ENCODE data around the gene SFXN4. TPM values are rescaled to one million over a fixed set of nuclear protein-coding genes. Genes with fewer than 3 reads are reported as not detected.

Gene SFXN4
- total and polyA plus RNA-seq, 9 of the 15 experiments (the other 6 are each of a cell fraction or from before 2014, with no cell fraction given), result 40.1 to 97.8 (median 54.5) TPM

DNA sequence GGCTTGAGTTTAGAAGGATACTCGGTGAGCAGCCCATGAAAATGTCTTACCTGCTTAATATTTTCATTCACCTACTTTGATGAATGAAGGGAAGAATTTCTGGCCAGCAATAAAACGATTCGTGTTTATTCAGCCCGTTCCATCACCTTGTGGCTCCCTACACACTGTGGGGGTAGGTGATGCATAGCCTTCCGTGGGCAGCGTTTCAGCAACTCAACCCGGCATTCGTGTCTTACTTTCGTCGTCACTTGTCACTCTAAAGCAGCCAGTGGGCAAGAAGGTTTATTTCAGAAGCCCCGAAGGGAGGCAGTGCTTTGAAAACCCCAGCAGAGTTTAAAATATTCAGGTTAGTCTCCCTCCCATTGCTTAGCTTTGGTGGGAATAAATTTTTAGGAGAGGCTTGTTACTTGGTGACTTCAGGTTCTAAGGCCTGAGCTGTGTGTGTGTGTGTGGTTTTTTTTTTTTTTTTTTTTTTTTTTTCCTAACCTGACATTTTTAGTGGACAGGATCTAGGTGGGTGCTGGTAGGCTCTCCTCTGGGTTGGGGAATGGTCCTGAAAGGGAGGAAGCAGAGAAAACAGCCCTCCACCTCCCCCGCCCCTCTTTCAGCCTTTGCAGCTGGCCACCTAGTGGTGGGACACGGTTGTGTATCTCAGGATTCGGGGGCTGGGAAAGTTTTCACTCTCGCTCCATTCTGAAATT lies 43.7 kb upstream of the SFXN4 start (continued):
- TF ChIP-seq ZBTB7A (IDR thresholded peaks at IDR 0.05; ENCODE audit: borderline replicate concordance, control insufficient read depth, low read depth, low read length), result peak; percentile 38; the same call in 1 of the 2 replicates
- TF ChIP-seq BRCA1 (IDR thresholded peaks at IDR 0.05), result no peak
- no peak for TF ChIP-seq BRCA1 (CRISPR knock-in tag; IDR thresholded peaks at IDR 0.05)
- TF ChIP-seq SMC3 (conservative IDR thresholded peaks at IDR 0.05; ENCODE audit: insufficient read depth, low read depth, low read length), result 0 out of 2 replicates have a peak, but pooled peaks have one; percentile 26
- no peak for TF ChIP-seq BRD9 (IDR thresholded peaks at IDR 0.05; ENCODE audit: low read depth, partially characterized antibody)
- TF ChIP-seq YY1 (IDR thresholded peaks at IDR 0.05; ENCODE audit: borderline replicate concordance in 1 of 3, control insufficient read depth in 1 of 3, extremely low read depth in 1 of 3, insufficient read depth in 3 of 3, insufficient read length in 1 of 3, insufficient replicate concordance in 2 of 3, low read depth in 1 of 3, low read length in 2 of 3), result peak in 1 of 3 experiments; percentile 30
- TF ChIP-seq KDM5B (IDR thresholded peaks at IDR 0.05; ENCODE audit: insufficient replicate concordance, low read depth, low read length), result no peak
- TF ChIP-seq, protein P1, sequence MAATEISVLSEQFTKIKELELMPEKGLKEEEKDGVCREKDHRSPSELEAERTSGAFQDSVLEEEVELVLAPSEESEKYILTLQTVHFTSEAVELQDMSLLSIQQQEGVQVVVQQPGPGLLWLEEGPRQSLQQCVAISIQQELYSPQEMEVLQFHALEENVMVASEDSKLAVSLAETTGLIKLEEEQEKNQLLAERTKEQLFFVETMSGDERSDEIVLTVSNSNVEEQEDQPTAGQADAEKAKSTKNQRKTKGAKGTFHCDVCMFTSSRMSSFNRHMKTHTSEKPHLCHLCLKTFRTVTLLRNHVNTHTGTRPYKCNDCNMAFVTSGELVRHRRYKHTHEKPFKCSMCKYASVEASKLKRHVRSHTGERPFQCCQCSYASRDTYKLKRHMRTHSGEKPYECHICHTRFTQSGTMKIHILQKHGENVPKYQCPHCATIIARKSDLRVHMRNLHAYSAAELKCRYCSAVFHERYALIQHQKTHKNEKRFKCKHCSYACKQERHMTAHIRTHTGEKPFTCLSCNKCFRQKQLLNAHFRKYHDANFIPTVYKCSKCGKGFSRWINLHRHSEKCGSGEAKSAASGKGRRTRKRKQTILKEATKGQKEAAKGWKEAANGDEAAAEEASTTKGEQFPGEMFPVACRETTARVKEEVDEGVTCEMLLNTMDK (IDR thresholded peaks at IDR 0.05; ENCODE audit: borderline replicate concordance, insufficient read depth, low read depth, low read length, poor library complexity, severe bottlenecking), result peak; percentile 64
- TF ChIP-seq, protein P2, sequence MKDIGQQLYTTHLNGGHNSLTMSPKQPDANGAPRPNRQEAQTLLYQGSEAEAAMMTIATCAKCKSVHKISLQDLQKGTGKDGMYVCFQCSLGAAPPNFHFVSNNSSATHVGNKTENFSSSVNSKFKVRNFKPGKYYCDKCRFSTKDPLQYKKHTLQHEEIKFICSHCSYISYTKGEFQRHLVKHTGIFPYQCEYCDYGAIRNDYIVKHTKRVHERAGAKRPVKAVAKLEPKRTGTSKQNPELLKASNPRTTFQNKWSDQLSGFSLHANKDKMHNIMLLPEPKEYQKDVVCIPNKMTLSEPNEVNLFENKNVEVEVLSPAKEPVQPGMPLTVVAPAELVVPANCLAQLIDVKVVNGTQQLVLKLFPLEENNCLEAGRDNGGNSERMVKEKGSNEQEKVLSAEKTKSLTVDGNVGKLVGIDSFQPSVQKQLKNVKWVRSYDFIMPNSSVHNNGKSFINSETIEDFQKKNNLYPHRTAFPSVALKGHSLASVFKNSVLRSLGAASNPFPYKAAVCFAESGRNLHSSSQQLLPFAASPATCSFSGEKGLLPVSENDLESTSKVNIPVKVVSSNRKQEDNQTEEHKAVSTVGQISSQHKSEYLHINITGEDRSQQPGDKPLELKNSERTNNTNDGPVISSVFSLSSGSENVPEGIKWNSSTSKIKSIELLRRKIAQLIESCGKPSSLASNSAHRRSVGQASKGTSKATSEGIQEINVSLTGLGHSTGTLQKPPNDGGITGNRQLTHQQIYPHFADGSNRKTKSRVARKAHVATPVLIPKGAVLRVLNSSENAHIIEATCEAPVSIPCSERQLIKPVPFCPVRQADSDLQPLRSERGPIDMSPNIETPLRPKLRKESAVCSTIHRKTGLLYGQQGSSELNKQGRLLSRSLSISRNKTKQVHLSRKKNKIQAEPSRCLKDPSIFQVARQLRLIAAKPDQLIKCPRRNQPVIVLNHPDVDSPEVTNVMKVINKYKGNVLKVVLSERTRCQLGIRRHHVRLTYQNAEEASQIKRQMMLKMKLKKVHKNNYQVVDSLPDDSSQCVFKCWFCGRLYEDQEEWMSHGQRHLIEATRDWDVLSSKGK (CRISPR knock-in tag; IDR thresholded peaks at IDR 0.05), result no peak
- TF ChIP-seq, protein P3, sequence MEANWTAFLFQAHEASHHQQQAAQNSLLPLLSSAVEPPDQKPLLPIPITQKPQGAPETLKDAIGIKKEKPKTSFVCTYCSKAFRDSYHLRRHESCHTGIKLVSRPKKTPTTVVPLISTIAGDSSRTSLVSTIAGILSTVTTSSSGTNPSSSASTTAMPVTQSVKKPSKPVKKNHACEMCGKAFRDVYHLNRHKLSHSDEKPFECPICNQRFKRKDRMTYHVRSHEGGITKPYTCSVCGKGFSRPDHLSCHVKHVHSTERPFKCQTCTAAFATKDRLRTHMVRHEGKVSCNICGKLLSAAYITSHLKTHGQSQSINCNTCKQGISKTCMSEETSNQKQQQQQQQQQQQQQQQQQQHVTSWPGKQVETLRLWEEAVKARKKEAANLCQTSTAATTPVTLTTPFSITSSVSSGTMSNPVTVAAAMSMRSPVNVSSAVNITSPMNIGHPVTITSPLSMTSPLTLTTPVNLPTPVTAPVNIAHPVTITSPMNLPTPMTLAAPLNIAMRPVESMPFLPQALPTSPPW (CRISPR knock-in tag; IDR thresholded peaks at IDR 0.05), result peak; percentile 73
